NOMO-1 (cell line): ENCODE results near the gene HOXA7.

ENCODE experiments used
- DNase-seq, 2 experiments: peaks; one replicate each; lab custom pipeline; 2025; ENCODE audit not compliant: unreplicated experiment in 2 of 2; lab: John Stamatoyannopoulos, UW

The HOXA7 gene

GRCh38 chr7:27122077-27122910 lies 34.2 kb downstream of the HOXA7 start:
- DNase-seq: no peak

- no peak for DNase-seq
These were observed 34.8 kb downstream of the HOXA7 start for GRCh38 chr7:27121684-27122076.

GRCh38 chr7:27119412-27119911 lies 37.0 kb downstream of the HOXA7 start:
- DNase-seq: no peak

GRCh38 chr7:27118580-27118979 lies 37.9 kb downstream of the HOXA7 start:
- DNase-seq: no peak

- DNase-seq: no peak
These were observed 38.5 kb downstream of the HOXA7 start for GRCh38 chr7:27117887-27118491.

- no peak for DNase-seq
These were observed 39.3 kb downstream of the HOXA7 start for GRCh38 chr7:27116962-27117886.

- DNase-seq: no peak
These were observed 40.2 kb downstream of the HOXA7 start for GRCh38 chr7:27116031-27116961.

GRCh38 chr7:27115221-27116026 lies 41.1 kb downstream of the HOXA7 start:
- no peak for DNase-seq

- no peak for DNase-seq
These were observed 41.6 kb downstream of the HOXA7 start for GRCh38 chr7:27114881-27115220.

- DNase-seq: no peak
These were observed 42.3 kb downstream of the HOXA7 start for GRCh38 chr7:27113991-27114769.

- DNase-seq: no peak
These were observed 43.2 kb downstream of the HOXA7 start for GRCh38 chr7:27112955-27113949.

GRCh38 chr7:27112361-27112760 lies 44.1 kb downstream of the HOXA7 start:
- no peak for DNase-seq

- no peak for DNase-seq
These were observed 44.7 kb downstream of the HOXA7 start for GRCh38 chr7:27111751-27112277.

GRCh38 chr7:27111042-27111750 lies 45.3 kb downstream of the HOXA7 start:
- no peak for DNase-seq

- DNase-seq: no peak
These were observed 46.1 kb downstream of the HOXA7 start for GRCh38 chr7:27110186-27111031.
